IMR-90 (cell line): Measurements from ENCODE around the gene GAS7. TPM values are rescaled to one million over a fixed set of nuclear protein-coding genes. Genes with fewer than 3 reads are reported as not detected.
A peak's percentile ranks its signal among the peaks of the same experiment; 100 is the strongest.

ENCODE experiments used
- ATAC-seq: fragments of 200-7000 bp; cut with Tn5 transposase; 2 replicates; pipeline ENCODE4 v1.9.1; 2020; ENCODE audit warnings: low read depth, mild to moderate bottlenecking, moderate library complexity
- BruUV-seq: library from RNA; stranded (reverse); fragments of 400-500 nt; replicated peaks from 2 replicates; lab custom pipeline; 2021; lab: Mats Ljungman, UMichigan
- CTCF ChIA-PET: fragments of 300-600 bp; formaldehyde crosslinking; extraction: SDS; loops from one replicate; lab custom pipeline; 2021; ENCODE audit warnings: antibody characterized with exemption; lab: Yijun Ruan, JAX
- POLR2A ChIA-PET: fragments of 300-600 bp; sonication (Branson Sonifier 250); formaldehyde crosslinking; loops from one replicate; lab custom pipeline; 2022; ENCODE audit warnings: antibody characterized with exemption; ENCODE audit not compliant: unreplicated experiment; lab: Charles Lee
- DNase-seq: peaks from one replicate; pipeline ENCODE4 v3.0.0; 2013
- H2AFZ ChIP-seq: replicated peaks from 2 replicates; pipeline ENCODE3; 2013; ENCODE audit warnings: low read length, mild to moderate bottlenecking; ENCODE audit not compliant: poor library complexity
- H2AK5ac ChIP-seq: 2 replicates; pipeline ENCODE4 v1.6.1; 2013; ENCODE audit warnings: low read depth, low read length, inconsistent platforms
- H2AK9ac ChIP-seq: replicated peaks from 2 replicates; pipeline ENCODE3; 2013; ENCODE audit warnings: mild to moderate bottlenecking, low read depth, low read length, moderate library complexity; ENCODE audit not compliant: poor library complexity
- H2BK120ac ChIP-seq: 2 replicates; pipeline ENCODE4 v1.6.1; 2013; ENCODE audit warnings: low read depth, low read length, inconsistent platforms
- H2BK15ac ChIP-seq: 3 replicates; pipeline ENCODE4 v1.6.1; 2013; ENCODE audit warnings: low read depth, low read length, inconsistent platforms
- H2BK20ac ChIP-seq: 2 replicates; pipeline ENCODE4 v1.6.1; 2013; ENCODE audit warnings: low read depth, mild to moderate bottlenecking, inconsistent platforms, low read length, moderate library complexity
- H2BK5ac ChIP-seq: 2 replicates; pipeline ENCODE4 v1.6.1; 2013; ENCODE audit warnings: mild to moderate bottlenecking, low read depth, low read length, inconsistent platforms; ENCODE audit not compliant: poor library complexity, severe bottlenecking
- H3K14ac ChIP-seq: replicated peaks from 2 replicates; pipeline ENCODE4 v1.6.1; 2013; ENCODE audit warnings: low read depth, low read length, inconsistent platforms
- H3K18ac ChIP-seq: 2 replicates; pipeline ENCODE4 v1.6.1; 2013; ENCODE audit warnings: low read depth, low read length, control low read depth
- H3K23ac ChIP-seq: 2 replicates; pipeline ENCODE4 v1.6.1; 2013; ENCODE audit warnings: low read depth, low read length, inconsistent platforms
- H3K27ac ChIP-seq: 2 replicates; pipeline ENCODE4 v1.5.1; 2013; ENCODE audit warnings: mild to moderate bottlenecking, control low read depth, low read length; ENCODE audit not compliant: insufficient read depth
- H3K27me3 ChIP-seq: 2 replicates; pipeline ENCODE4 v1.6.1; 2013; ENCODE audit warnings: low read length; ENCODE audit not compliant: control insufficient read depth, insufficient read depth
- H3K36me3 ChIP-seq: 2 replicates; pipeline ENCODE4 v1.6.1; 2013; ENCODE audit warnings: low read length, mixed read lengths; ENCODE audit not compliant: control insufficient read depth, insufficient read depth
- H3K4ac ChIP-seq: 2 replicates; pipeline ENCODE4 v1.6.1; 2013; ENCODE audit warnings: low read depth, low read length, inconsistent platforms
- H3K4me1 ChIP-seq: 2 replicates; pipeline ENCODE4 v1.6.1; 2013; ENCODE audit warnings: low read length, mixed read lengths; ENCODE audit not compliant: control insufficient read depth, insufficient read depth
- H3K4me2 ChIP-seq: 2 replicates; pipeline ENCODE4 v1.6.1; 2013; ENCODE audit warnings: low read depth, mild to moderate bottlenecking, control low read depth, low read length, moderate library complexity
- H3K4me3 ChIP-seq: 2 replicates; pipeline ENCODE4 v1.5.1; 2013; ENCODE audit warnings: low read depth, mild to moderate bottlenecking, control low read depth, low read length, moderate library complexity; ENCODE audit not compliant: insufficient read depth
- H3K56ac ChIP-seq: 2 replicates; pipeline ENCODE4 v1.6.1; 2013; ENCODE audit warnings: low read length, inconsistent platforms; ENCODE audit not compliant: insufficient read depth; ENCODE audit errors: extremely low read depth
- H3K79me1 ChIP-seq, 2 experiments: 2 replicates each; pipeline ENCODE4 v1.6.1; 2013; ENCODE audit warnings: low read length in 2 of 2, inconsistent platforms in 1 of 2, low read depth in 1 of 2
- H3K9ac ChIP-seq: 2 replicates; pipeline ENCODE4 v1.6.1; 2013; ENCODE audit warnings: low read depth, low read length, control low read depth
- H3K9me1 ChIP-seq: 2 replicates; pipeline ENCODE4 v1.6.1; 2013; ENCODE audit warnings: low read length, inconsistent platforms; ENCODE audit not compliant: insufficient read depth
- H3K9me3 ChIP-seq: 2 replicates; pipeline ENCODE4 v1.6.1; 2013; ENCODE audit warnings: low read length; ENCODE audit not compliant: control insufficient read depth, insufficient read depth
- H4K20me1 ChIP-seq: 2 replicates; pipeline ENCODE4 v1.6.1; 2013; ENCODE audit warnings: low read length, inconsistent platforms; ENCODE audit not compliant: insufficient read depth
- H4K5ac ChIP-seq: 2 replicates; pipeline ENCODE4 v1.6.1; 2013; ENCODE audit warnings: mild to moderate bottlenecking, low read depth, low read length, control low read depth
- H4K8ac ChIP-seq, 2 experiments: 2 replicates each; pipeline ENCODE4 v1.6.1; 2013; ENCODE audit warnings: low read depth in 2 of 2, low read length in 2 of 2, control low read depth in 1 of 2, inconsistent platforms in 1 of 2
- H4K91ac ChIP-seq: 2 replicates; pipeline ENCODE4 v1.6.1; 2013; ENCODE audit warnings: low read depth, low read length, inconsistent platforms; ENCODE audit not compliant: insufficient read depth
- CHD1 ChIP-seq: IDR thresholded peaks from 2 replicates; pipeline ENCODE4 v1.6.1; 2012; ENCODE audit warnings: low read depth, low read length, improper control_type of control experiment
- FOS ChIP-seq: fragments of 150-350 bp; IDR thresholded peaks from 2 replicates; pipeline ENCODE4 v1.6.1; 2016; ENCODE audit warnings: low read depth, low read length
- MAFK ChIP-seq: IDR thresholded peaks from 2 replicates; pipeline ENCODE4 v1.6.1; 2012; ENCODE audit warnings: low read depth, low read length, improper control_type of control experiment
- POLR2A ChIP-seq: IDR thresholded peaks from 2 replicates; pipeline ENCODE4 v1.6.1; 2012; ENCODE audit warnings: mild to moderate bottlenecking, low read depth, low read length
- RAD21 ChIP-seq: IDR thresholded peaks from 2 replicates; pipeline ENCODE4 v1.6.1; 2012; ENCODE audit warnings: low read length, improper control_type of control experiment
- RCOR1 ChIP-seq: IDR thresholded peaks from 2 replicates; pipeline ENCODE4 v1.6.1; 2012; ENCODE audit warnings: mild to moderate bottlenecking, low read length, improper control_type of control experiment; ENCODE audit not compliant: insufficient replicate concordance
- RFX5 ChIP-seq: IDR thresholded peaks from 2 replicates; pipeline ENCODE4 v1.8.0; 2012; ENCODE audit warnings: low read depth, mild to moderate bottlenecking, low read length, moderate library complexity
- WGBS, 2 experiments: methylation state at CpG; one replicate each; pipeline versions ENCODE4 v1.1.5 to v1.1.7; 2013; ENCODE audit warnings: missing lambda C conversion rate in 2 of 2; ENCODE audit not compliant: insufficient read length in 1 of 2; ENCODE audit errors: extremely low coverage in 2 of 2; 5-methylcytosine and 5-hydroxymethylcytosine counted together
- dilution Hi-C: fragments of 300-500 bp; cut with HindIII; formaldehyde crosslinking; loops from one replicate; pipeline ENCODE4 v1.14.3; 2018; ENCODE audit warnings: low sequenced_read_pairs; ENCODE audit not compliant: unreplicated experiment
- in situ Hi-C: fragments of 300-500 bp; cut with MboI; formaldehyde crosslinking; loops from 3 replicates; pipeline ENCODE4 v1.14.3; 2019; ENCODE audit warnings: low sequenced_read_pairs, inconsistent platforms, mixed read lengths
- intact Hi-C: fragments of 100-400 bp; cut with micrococcal nuclease; formaldehyde crosslinking; loops from 2 replicates; pipeline ENCODE4 v1.10.0; 2022
- polyA plus RNA-seq, 3 experiments: library from polyadenylated mRNA; depleted of rRNA; stranded (reverse); fragments of >200 nt; gene quantifications; 2 replicates each; pipeline ENCODE4 v1.2.3, GENCODE V29; 2012; ENCODE audit warnings: low replicate concordance in 1 of 3
- total RNA-seq: library from RNA; depleted of rRNA; stranded (reverse); fragments of >200 nt; gene quantifications from 2 replicates; pipeline ENCODE4 v1.2.3, GENCODE V29; 2012
- TF ChIP-seq, protein P1 (sequence below): fragments of 150-350 bp; IDR thresholded peaks from 2 replicates; pipeline ENCODE4 v1.6.1; 2017; ENCODE audit warnings: mild to moderate bottlenecking, antibody characterized with exemption, low read length, low read depth

Gene GAS7
- total and polyA plus RNA-seq, 2 of the 4 experiments (the other 2 are of a cell fraction): 4.6 to 5.0 TPM

DNA sequence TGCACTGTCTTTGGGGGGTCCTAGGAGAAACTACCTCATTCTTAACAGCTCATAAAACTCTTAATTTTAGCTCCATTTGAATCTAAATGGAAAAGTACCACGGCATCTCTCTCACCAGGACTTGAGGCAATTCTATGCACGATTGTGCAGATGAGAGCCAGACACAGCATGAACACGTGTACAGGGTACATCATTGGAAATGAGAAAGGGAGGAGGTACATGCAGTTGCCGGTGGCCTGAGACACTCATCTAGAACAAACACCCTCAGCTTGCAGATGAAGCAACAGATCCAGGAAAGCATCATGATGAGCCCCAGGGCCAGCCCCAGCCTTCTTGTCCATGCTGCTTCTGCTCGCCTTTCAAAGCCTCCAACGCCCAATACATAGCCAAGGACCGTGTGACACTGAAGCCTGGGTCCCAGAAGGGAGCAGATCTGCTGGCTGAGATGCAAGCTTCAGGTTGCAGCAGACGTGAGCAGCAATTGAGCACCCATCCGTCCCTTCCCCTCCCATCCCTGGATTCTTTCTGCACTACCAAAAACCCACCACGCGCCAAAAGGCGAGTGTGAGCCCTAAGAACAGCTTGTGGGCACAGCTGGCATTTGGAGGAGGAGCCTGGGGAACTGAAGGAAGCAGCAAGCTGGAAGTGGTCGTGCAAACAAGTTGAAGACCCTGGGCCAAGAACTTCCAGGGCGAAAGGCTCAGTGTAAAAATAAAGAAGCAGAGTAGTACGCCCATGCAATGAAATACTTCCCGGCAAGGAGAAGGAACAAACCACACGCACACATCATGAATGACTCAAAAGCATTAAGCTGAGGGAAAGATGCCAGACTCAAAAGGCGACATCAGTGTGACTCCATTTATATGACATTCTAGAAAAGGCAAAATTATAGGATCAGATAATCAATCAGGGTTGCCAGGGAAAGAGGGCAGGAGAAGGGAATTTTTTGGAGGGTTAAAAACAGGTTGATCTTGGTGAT, 286.0 kb downstream of the GAS7 start:
- H2BK20ac ChIP-seq: 0 out of 2 replicates have a peak overlapping the region, but pooled peaks have one; percentile 9
- no peak overlapping the region for H3K27ac ChIP-seq
- H4K91ac ChIP-seq: no peak overlapping the region
- H3K4me2 ChIP-seq: no peak overlapping the region
- H4K20me1 ChIP-seq: no peaks in the 10 kb centered on the region
- TF ChIP-seq RFX5 (no peak), MAFK (no peak), RCOR1 (no peak), FOS (no peak), CHD1 (no peak), RAD21 (no peak), POLR2A (no peak)
- TF ChIP-seq, protein P1, sequence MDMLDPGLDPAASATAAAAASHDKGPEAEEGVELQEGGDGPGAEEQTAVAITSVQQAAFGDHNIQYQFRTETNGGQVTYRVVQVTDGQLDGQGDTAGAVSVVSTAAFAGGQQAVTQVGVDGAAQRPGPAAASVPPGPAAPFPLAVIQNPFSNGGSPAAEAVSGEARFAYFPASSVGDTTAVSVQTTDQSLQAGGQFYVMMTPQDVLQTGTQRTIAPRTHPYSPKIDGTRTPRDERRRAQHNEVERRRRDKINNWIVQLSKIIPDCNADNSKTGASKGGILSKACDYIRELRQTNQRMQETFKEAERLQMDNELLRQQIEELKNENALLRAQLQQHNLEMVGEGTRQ: no peak
- ChIA-PET CTCF (no interaction called here), POLR2A (no interaction called here)
- peaks cover 23% of the 10 kb centered on the region for H3K4me1 ChIP-seq
- no peak overlapping the region for H2AK9ac ChIP-seq
- no peak overlapping the region for H2AK5ac ChIP-seq
- H3K4ac ChIP-seq: no peak overlapping the region; the same call in 1 of the 2 replicates
- BruUV-seq: no TSS peak
- peak overlapping the region; percentile 62; the same call in 1 of the 2 replicates for H2BK120ac ChIP-seq
- H3K36me3 ChIP-seq: peaks cover 9% of the 10 kb centered on the region; the same call in 1 of the 2 replicates
- H2BK5ac ChIP-seq: no peak overlapping the region
- dilution Hi-C loops (no loop called here), in situ Hi-C loops (no loop called here), intact Hi-C loops (no loop called here)
- H4K5ac ChIP-seq: no peak overlapping the region; the same call in 1 of the 2 replicates
- H3K23ac ChIP-seq: no peak overlapping the region
- no peak overlapping the region for H3K9ac ChIP-seq
- no peaks in the 10 kb centered on the region for H3K27me3 ChIP-seq
- H3K56ac ChIP-seq: no peak overlapping the region
- DNase-seq: peak; percentile 8
- 0 out of 4 replicates have a peak overlapping the region, but pooled peaks of 1 of the 2 experiments have one; percentile 26 for H4K8ac ChIP-seq
- no peak overlapping the region for H3K4me3 ChIP-seq
- no peaks in the 10 kb centered on the region for H3K9me3 ChIP-seq
- H3K9me1 ChIP-seq: no peaks in the 10 kb centered on the region; the same call in 1 of the 2 replicates
- no peaks in the 10 kb centered on the region for H3K79me1 ChIP-seq
- H3K18ac ChIP-seq: no peak overlapping the region; the same call in 1 of the 2 replicates
- no peak overlapping the region for H2BK15ac ChIP-seq
- ATAC-seq: no peak
- 80% methylated on average over 5 of the region's 18 CpGs; no CpG with 5 or more reads in 1 of the 2 experiments for WGBS, 2 experiments
- H3K14ac ChIP-seq: no peak overlapping the region
- H2AFZ ChIP-seq: no peak overlapping the region
